GM12801 (cell line): ENCODE results near the gene SEC16A.

Source experiments
- TF ChIP-seq, protein P1 (sequence below): IDR thresholded peaks from one replicate; pipeline ENCODE4 v1.5.1; 2011; ENCODE audit warnings: control low read depth; ENCODE audit not compliant: insufficient read length; ENCODE audit errors: extremely low read depth

SEC16A gene

DNA sequence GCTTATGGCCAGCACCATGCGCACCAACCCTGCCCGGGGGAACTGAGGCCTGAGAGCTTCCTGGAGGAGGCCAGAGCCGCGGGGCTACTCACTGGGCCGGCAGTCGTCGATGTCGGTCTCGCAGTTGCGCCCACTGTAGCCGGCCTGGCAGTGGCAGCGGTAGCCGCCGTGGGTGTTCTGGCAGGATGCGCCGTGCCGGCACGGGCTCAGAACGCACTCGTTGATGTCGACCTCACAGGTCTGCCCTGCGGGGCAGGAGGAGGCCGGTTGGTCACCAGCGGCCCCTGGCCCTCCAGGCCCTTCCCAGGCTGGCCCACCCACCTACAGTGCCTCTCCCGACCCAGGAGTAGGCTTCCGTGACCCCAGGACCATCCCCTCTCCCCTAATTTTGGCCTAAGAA lies 27.7 kb upstream of the SEC16A start:
- TF ChIP-seq, protein P1, sequence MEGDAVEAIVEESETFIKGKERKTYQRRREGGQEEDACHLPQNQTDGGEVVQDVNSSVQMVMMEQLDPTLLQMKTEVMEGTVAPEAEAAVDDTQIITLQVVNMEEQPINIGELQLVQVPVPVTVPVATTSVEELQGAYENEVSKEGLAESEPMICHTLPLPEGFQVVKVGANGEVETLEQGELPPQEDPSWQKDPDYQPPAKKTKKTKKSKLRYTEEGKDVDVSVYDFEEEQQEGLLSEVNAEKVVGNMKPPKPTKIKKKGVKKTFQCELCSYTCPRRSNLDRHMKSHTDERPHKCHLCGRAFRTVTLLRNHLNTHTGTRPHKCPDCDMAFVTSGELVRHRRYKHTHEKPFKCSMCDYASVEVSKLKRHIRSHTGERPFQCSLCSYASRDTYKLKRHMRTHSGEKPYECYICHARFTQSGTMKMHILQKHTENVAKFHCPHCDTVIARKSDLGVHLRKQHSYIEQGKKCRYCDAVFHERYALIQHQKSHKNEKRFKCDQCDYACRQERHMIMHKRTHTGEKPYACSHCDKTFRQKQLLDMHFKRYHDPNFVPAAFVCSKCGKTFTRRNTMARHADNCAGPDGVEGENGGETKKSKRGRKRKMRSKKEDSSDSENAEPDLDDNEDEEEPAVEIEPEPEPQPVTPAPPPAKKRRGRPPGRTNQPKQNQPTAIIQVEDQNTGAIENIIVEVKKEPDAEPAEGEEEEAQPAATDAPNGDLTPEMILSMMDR = no peak

DNA sequence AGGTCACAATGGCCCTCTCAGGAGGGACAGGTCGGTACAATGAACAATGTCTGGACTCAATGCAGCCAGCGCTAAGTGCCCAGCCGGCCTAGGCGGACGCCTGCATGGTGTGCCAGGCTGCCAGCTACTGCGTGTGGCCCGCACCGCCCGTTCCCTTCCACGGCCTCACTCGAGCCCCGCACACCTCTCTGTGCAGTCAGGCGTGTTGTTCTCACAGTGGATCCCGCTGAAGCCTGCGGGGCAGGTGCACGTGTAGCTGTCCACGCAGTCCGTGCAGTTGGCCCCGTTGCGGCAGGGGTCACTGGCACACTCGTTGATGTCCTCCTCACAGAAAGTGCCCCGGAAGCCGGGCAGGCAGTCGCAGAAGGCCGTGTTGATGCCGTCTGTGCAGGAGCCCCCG lies 26.7 kb upstream of the SEC16A start:
- TF ChIP-seq, protein P1 = no peak

- TF ChIP-seq, protein P1 = no peak
These were observed 26.1 kb upstream of the SEC16A start for GRCh38 chr9:136508729-136509500.

- TF ChIP-seq, protein P1 = no peak
These were observed 25.1 kb upstream of the SEC16A start for GRCh38 chr9:136507992-136508375.

DNA sequence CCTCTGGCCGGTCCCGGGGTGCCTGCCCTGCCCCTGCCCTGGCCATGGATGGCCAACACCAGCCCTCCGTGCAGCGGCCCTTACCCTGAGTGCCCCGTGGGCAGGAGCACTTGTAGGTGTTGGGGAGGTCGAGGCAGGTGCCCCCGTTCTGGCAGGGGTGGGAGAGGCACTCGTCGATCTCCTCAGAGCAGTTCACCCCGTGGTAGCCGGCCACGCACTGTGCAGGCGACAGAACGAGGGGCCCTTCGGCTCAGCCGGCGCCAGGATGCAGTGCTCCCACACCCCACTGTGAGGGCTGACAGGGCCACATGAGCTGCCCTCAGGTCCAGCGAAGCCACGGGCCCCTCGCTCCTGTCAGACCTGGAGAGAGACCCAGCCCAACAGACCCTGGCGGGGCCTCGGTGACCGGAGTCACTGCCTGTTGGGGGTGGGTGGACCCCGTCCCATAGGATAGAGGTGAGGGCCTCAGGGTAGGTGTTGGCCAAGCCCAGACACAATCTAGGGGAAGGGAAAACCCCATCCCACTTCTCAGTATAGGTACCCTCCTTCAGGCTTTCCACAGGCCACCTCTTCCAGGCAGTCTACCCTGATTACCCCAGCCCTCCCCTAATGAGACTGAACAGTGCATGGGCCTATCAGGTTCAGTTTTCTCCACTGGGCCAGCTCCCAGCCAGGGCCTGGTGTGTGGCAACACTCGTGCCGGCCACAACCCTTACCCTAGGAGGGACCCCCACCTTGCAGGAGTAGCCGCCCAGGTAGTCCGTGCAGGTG lies 24.6 kb upstream of the SEC16A start:
- TF ChIP-seq, protein P1 = no peak

- TF ChIP-seq, protein P1 = no peak
These were observed 23.6 kb upstream of the SEC16A start for GRCh38 chr9:136506425-136506824.

DNA sequence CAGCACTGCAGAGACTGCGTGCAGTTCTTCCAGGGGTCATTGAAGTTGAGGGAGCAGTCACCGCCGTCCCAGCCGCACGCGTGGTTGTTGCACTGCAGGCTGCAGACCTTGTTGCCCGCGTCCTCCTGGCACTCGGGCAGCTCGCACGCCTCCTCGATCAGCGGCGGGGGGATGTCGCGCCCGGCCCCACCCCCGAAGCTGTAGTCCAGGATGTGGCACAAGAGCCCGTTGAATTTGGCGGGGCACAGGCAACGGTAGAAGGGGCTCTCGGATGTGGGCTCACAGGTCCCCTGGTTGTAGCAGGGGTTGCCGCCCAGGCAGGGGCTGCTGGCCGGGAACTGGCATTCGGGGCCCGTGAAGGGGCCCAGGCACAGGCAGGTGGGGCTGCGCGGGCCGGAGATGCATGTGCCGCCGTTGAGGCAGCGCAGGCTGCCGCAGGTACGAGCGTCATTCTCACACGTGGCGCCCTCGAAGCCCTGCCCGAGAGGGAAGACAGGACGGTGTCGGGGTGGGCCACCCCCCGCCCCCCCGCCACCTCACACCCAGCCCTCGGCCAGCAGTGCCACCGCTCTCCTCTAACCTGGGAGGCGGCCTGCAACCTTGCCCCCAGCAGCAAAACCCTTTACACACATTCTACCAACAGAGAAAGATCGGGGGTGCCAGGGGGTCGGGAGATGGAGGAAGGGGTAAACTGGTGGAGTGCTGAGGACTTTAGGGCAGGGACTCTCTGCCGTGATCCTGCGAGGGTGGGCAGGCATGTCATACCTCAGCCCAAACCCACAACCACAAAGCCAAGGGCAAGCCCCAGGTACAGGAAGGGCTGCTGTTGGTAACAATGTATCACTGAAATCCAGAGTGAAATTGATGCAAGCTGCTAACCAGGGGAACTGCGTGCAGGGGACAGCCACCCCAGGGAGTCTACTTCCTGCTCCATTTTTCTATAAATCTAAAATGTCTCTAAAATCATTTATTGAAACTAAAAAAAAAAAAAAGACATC lies 22.9 kb upstream of the SEC16A start:
- TF ChIP-seq, protein P1 = no peak
